SK-N-SH treated with all-trans-retinoic acid at 6 μM for 48 hours (cell line): Measurements from ENCODE around the gene HJV.

Source experiments
- GLIS3 ChIP-seq: fragments of 250-450 bp; sonication (Bioruptor Pico); IDR thresholded peaks from 2 replicates; pipeline ENCODE4 v1.5.0; 2020; ENCODE audit warnings: mild to moderate bottlenecking, moderate library complexity

HJV gene

GRCh38 chr1:145972580-145972979 lies 49.0 kb downstream of the HJV start (continued):
- no peak for TF ChIP-seq GLIS3 (CRISPR knock-in tag)
